Measurements from ENCODE around the gene LAMA2.

DNA sequence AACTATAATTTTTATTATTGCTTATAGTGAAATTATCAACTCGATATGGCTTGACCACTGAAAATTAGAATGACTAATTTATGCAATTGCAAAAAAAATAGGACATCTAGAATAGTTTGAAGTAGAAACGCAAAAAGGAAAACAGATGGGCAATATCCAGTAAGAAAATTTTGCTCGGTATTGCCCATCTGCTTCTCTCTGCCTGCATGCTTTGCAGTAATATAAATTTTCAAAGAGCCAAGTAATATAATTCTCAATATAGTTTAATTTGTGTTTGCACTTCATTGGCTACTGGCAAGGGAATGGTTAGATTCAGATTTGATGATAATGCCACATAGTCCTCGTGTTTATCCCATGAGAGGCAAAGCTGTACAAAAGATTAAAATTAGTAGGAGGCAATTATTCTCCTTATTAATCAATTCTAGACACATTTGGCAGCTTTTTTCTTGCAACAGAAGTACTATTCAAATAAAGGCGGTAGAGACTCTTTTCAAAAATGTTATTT, 27.3 kb upstream of the LAMA2 start:
- TF ChIP-seq POLR2AphosphoS5 (IDR thresholded peaks at IDR 0.05; ENCODE audit: borderline replicate concordance, low read depth, low read length) (no peak), EZH2 (IDR thresholded peaks at IDR 0.05) (no peak), FOXP2 (optimal IDR thresholded peaks at IDR 0.05; ENCODE audit: control extremely low read depth, extremely low read length, insufficient read depth) (no peak)

Data from SK-N-MC (cell line).